GM12891 (cell line): Measurements from ENCODE around the gene GLT8D1.

Experiments used
- PAX5 ChIP-seq: IDR thresholded peaks from 2 replicates; pipeline ENCODE4 v1.6.1; 2011; ENCODE audit warnings: low read length, moderate library complexity, mild to moderate bottlenecking; ENCODE audit not compliant: insufficient read depth, severe bottlenecking
- POLR2A ChIP-seq: IDR thresholded peaks from 2 replicates; pipeline ENCODE4 v1.6.1; 2011; ENCODE audit warnings: low read depth, low read length, control low read depth
- POLR2AphosphoS5 ChIP-seq: IDR thresholded peaks from 2 replicates; pipeline ENCODE4 v1.6.1; 2011; ENCODE audit warnings: low read depth, low read length, control low read depth
- POU2F2 ChIP-seq: IDR thresholded peaks from 2 replicates; pipeline ENCODE4 v1.6.1; 2011; ENCODE audit warnings: low read depth, mild to moderate bottlenecking, control low read depth, low read length, moderate library complexity
- SPI1 ChIP-seq: IDR thresholded peaks from 2 replicates; pipeline ENCODE4 v1.6.1; 2011; ENCODE audit warnings: low read depth, low read length, control low read depth
- TAF1 ChIP-seq: IDR thresholded peaks from 2 replicates; pipeline ENCODE4 v1.6.1; 2011; ENCODE audit warnings: low read depth, low read length, control low read depth

GRCh38 chr3:52663098-52663497, 42.5 kb downstream of the GLT8D1 start:
- TF ChIP-seq POLR2A (no peak), POLR2AphosphoS5 (no peak), SPI1 (no peak), TAF1 (no peak), POU2F2 (no peak), PAX5 (no peak)
